Erythroblast (primary cell): Measurements from ENCODE around the gene TYW1B.
"Not testable (repeated sequence)": the region's sequence is repeated elsewhere in the genome, so short reads cannot be mapped to it uniquely, and the experiment has no call there.

Experiments
- GATA1 ChIP-seq: IDR thresholded peaks from 2 replicates; pipeline ENCODE4 v1.6.1; 2011; ENCODE audit warnings: low read depth, mild to moderate bottlenecking, control low read depth, low read length, moderate library complexity
- POLR2A ChIP-seq: IDR thresholded peaks from 2 replicates; pipeline ENCODE4 v1.6.1; 2011; ENCODE audit warnings: mild to moderate bottlenecking, low read length

DNA sequence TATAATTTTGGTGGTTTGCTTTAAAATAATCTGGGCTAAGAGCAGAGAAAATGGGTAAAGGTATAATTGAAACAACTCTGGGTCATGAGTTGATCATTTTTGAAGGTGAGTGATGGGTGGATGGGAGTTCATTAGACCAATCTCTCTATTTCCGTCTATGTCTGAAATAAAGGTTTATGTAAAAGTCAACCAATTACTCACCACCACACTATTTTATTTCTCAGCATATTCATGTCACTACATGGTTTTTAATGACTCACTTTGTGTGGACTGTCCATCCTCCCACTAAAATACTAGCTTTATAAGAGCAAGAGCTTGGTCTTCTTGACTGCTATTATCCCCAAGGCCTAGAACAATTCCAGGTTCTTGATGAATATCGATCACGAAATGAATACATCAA is 199.6 kb downstream of the TYW1B start:
- TF ChIP-seq POLR2A, GATA1: not testable (repeated sequence)
